ENCODE results near the gene HEATR5B.

GRCh38 chr2:37111958-37112357, 27.8 kb upstream of the HEATR5B start:
- TF ChIP-seq CTCF (IDR thresholded peaks at IDR 0.05; ENCODE audit: insufficient read depth, low read length) (no peak), REST (IDR thresholded peaks at IDR 0.05; ENCODE audit: insufficient replicate concordance, low read depth) (no peak), POLR2AphosphoS5 (IDR thresholded peaks at IDR 0.05; ENCODE audit: low read depth) (no peak), SPI1 (IDR thresholded peaks at IDR 0.05; ENCODE audit: borderline replicate concordance, low read depth) (no peak)
